Measurements from ENCODE around the gene CLP1. TPM values are rescaled to one million over a fixed set of nuclear protein-coding genes. Genes with fewer than 3 reads are reported as not detected.
"Not testable (repeated sequence)": the region's sequence is repeated elsewhere in the genome, so short reads cannot be mapped to it uniquely, and the experiment has no call there.

CLP1 gene
- polyA plus RNA-seq, 4 donors, result 14.6 to 17.1 (median 15.1) TPM

GRCh38 chr11:57659669-57660068 lies 2.1 kb downstream of the CLP1 start:
- no peak for DNase-seq (ENCODE audit: low read depth in 4 of 4, low spot score in 3 of 4)

DNA sequence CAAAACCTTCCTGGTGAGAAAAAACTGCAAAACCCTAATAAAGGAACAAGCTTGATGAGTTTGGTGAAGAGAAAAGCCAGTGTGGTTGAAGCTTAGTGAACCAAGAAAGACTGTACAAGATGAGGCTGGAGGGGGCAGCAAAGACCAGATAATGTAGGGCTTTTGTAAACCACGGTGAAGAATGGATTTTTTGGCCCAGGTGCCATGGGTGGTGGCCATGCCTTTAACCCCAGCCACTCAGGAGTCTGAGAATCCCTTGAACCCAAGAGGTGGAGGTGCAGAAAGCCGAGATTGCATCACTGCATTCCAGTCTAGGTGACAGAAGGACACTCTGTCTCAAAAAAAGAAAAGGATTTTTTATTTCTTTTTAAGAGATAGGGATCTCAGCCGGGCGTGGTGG lies 5.3 kb downstream of the CLP1 start:
- DNase-seq (ENCODE audit: low read depth in 4 of 4, low spot score in 3 of 4), result no peak

GRCh38 chr11:57663975-57664374 lies 6.4 kb downstream of the CLP1 start:
- no peak for DNase-seq (ENCODE audit: low read depth in 4 of 4, low spot score in 3 of 4)

DNA sequence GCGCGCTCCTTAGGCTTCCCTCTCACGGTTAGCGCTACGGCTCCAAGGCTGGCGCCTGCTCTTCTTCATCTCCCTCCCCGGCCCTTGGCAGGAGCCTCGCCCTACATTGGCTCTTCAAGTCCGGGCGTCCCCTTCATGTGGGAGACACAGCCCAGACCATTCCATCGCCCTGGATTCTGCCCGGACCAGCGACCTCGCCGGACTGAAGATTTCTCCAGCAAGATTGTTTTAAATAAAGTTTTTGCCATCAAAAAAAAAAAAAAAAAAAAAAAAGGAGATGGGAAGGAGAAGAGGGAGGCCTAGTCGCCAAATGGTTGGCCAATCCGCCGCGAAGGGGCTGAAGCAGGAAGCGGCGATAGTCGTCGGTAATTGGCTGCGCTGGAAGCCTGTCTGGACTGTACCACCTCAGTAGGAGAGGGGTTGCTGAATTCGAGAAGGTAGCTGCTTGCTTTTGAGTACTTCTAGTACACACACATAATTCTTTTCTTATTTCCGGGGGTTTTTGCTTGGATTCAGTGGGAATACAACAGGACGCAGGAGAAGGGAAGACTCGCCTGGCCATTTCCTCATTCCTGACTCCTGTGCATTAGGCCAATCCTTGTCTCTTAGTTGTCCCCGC lies 9.7 kb downstream of the CLP1 start:
- DNase-seq (ENCODE audit: low read depth in 4 of 4, low spot score in 3 of 4), result peak; percentile 93 to 98 (median 96)

- DNase-seq (ENCODE audit: low read depth in 4 of 4, low spot score in 3 of 4), result peak in 2 of 4 donors; percentile 97 to 98
Measured at GRCh38 chr11:57667736-57668433, 10.3 kb downstream of the CLP1 start, which contains the start of gene ZDHHC5. Gene ZDHHC5 (plus strand): TSS chr11:57668114. CDS start chr11:57673091, 4,977 bp downstream.

- DNase-seq (ENCODE audit: low read depth in 4 of 4, low spot score in 3 of 4), result no peak
Measured at GRCh38 chr11:57668434-57668782, 10.8 kb downstream of the CLP1 start.

- no peak for DNase-seq (ENCODE audit: low read depth in 4 of 4, low spot score in 3 of 4)
Measured at GRCh38 chr11:57674251-57674650, 16.7 kb downstream of the CLP1 start.

DNA sequence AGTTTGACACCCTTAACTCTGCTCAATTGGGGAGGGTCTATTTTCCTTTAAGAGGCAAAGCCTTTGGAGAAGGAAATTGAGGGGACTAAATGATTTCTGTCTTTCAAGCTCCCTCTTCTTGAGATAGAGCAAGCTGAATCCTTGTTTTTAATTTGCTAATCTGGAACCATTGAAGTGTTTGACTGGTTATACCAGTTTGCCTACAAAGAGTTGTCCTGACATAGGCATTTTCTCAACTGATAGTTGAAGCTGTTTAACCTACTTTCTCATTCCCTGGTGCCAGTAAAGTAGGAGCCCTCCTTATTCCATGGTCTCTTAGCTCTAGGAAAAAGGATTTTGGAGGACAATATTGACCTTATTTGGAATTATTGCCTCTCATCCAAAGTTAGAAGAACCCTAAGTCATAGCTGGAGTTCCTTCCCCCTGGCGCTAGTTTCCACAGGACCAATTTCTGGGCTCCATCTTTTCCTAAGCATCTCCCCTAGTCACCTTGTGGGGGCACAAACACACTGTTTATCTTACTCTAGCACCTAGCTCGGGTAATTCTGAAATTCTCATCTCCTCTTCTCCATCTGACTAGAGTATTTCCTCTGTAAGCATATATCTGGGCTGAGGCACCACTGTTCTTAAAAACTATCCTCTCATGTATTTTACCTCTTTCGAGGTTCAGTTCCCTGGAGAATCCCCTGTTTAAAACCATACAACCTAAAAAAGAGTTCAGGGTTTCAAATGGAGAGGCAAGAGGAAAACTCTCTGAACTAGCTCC lies 17.8 kb downstream of the CLP1 start:
- no peak for DNase-seq (ENCODE audit: low read depth in 4 of 4, low spot score in 3 of 4)

GRCh38 chr11:57679396-57679795 lies 21.8 kb downstream of the CLP1 start:
- DNase-seq (ENCODE audit: low read depth in 4 of 4, low spot score in 3 of 4), result no peak

DNA sequence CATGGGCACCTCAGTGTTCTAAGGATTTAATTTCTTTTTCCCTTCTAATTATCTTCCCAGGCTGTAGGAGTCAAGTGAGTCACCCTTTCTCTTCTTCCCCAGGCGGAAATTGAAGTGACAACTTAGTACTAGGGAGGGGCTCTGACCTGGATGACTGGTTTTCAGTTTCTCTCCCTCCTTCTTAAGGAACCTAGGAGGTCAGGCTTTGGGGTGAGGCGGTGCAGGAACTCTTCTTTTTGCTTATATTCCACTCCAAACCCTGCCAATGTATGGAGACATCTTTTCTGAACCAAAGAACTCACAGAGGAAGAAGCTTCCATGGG lies 23.0 kb downstream of the CLP1 start:
- DNase-seq (ENCODE audit: low read depth in 4 of 4, low spot score in 3 of 4), result no peak

- DNase-seq (ENCODE audit: low read depth in 4 of 4, low spot score in 3 of 4), result no peak
Measured at GRCh38 chr11:57681168-57681567, 23.6 kb downstream of the CLP1 start.

GRCh38 chr11:57690474-57690873 lies 32.9 kb downstream of the CLP1 start:
- DNase-seq (ENCODE audit: low read depth in 4 of 4, low spot score in 3 of 4), result not testable (repeated sequence)

DNA sequence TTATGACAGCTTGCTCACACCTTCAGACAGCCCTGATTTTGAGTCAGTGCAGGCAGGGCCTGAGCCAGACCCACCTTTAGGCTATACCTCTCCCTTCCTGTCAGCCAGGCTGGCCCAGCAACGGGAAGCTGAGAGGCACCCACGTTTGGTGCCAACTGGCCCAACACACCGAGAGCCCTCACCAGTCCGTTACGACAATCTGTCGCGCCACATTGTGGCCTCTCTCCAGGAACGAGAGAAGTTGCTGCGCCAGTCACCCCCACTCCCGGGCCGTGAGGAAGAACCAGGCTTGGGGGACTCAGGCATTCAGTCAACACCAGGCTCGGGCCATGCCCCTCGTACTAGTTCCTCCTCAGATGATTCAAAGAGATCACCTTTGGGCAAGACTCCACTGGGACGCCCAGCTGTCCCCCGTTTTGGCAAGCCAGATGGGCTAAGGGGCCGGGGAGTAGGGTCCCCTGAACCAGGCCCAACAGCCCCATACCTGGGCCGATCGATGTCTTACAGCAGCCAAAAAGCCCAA lies 41.3 kb downstream of the CLP1 start:
- no peak for DNase-seq (ENCODE audit: low read depth in 4 of 4, low spot score in 3 of 4)

GRCh38 chr11:57699813-57700212 lies 42.3 kb downstream of the CLP1 start:
- DNase-seq (ENCODE audit: low read depth in 4 of 4, low spot score in 3 of 4), result no peak

- DNase-seq (ENCODE audit: low read depth in 4 of 4, low spot score in 3 of 4), result no peak
Measured at GRCh38 chr11:57700425-57700824, 42.9 kb downstream of the CLP1 start.

DNA sequence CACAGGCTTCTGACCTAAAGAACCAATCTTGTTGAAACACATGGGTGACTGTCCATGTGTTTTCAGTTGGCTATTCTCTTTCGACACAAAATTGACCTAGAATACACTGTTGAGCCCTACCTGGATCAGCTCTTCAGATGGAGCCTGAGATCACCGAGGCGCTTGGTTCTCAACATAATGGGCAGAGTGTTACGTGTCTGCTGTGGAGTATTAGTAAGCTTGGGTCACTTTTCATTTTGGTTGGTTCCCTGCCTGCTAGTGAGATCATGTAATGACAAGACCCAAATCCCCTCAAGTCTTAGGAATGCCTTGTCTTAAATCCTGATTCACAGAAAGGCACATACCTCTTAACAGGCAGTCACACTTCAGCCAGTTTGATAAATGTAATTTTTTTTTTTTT lies 45.8 kb downstream of the CLP1 start:
- no peak for DNase-seq (ENCODE audit: low read depth in 4 of 4, low spot score in 3 of 4)

DNA sequence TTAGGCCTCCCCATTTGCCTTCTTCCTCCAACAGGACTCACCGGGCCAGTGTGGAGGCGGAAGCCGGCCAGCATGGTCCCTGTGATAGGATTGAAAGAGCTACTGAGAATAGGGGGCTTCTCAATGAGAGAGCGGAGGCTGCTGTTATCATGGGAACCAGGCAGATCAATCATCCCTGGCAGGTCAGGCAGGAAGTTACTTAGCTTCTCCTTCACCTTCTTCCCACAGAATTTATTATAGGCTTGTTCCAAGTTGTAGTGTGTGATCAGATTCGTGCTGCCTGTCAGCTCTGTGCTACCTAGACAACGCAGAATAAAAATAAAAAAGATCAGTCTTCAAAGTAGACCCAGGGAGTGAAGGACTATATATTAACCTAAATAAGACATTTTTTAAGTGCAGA lies 47.4 kb downstream of the CLP1 start:
- no peak for DNase-seq (ENCODE audit: low read depth in 4 of 4, low spot score in 3 of 4)

DNA sequence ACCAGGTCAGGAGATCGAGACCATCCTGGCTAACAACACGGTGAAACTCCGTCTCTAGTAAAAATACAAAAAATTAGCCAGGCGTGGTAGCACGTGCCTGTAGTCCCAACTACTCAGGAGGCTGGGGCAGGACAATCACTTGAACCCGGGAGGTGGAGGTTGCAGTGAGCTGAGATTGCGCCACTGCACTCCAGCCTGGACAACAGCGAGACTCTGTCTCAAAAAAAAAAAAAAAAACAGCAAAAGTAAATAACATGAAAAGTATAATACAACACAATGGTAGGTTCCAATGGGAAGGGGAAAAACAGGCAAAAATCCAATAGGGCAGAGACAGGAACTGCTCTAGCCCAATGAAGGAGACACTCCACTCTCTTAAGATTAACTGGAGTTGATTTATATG lies 47.9 kb downstream of the CLP1 start:
- not testable (repeated sequence) for DNase-seq (ENCODE audit: low read depth in 4 of 4, low spot score in 3 of 4)

GRCh38 chr11:57709802-57710367 lies 52.3 kb downstream of the CLP1 start:
- no peak for DNase-seq (ENCODE audit: low read depth in 4 of 4, low spot score in 3 of 4)

Measured in right renal pelvis (tissue), 4 donors.